ENCODE data around the gene P2RY6. TPM values are rescaled to one million over a fixed set of nuclear protein-coding genes. Genes with fewer than 3 reads are reported as not detected.

The P2RY6 gene
- total and polyA plus RNA-seq, 10 of the 15 experiments (the other 5 are each of a cell fraction or from before 2014, with no cell fraction given) = 0.05 to 0.90 (median 0.22) TPM; not detected in 4

DNA sequence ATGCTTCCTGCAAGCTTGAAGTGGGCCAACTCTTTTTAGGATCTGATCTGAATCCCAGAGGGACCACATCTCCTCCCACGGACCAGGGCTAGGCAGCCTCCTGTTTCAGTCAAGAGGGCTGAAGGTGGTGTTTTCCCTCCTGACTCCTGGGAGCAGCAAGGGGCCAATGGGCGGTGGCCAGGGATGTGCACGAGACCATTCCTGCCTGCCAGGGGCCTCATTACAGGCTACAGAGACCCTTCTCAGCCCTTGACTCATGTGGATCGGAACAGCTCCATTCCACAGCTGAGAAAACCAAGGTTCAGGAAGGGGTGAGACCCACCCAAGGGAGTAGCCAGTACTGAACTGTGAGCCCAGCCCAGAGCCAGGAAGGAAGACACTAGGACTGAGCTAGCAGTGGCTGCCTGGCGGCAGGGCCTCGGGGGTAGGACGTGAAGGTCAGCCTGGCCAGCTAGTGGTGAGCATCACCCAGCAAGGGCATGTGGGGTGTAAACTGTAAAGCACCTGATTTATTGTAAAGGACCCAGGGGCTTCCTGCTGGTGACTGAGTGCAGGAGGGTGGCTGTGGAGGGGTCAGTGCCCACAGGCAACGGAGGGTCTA lies 3.4 kb upstream of the P2RY6 start (continued):
- TF ChIP-seq MYB (IDR thresholded peaks at IDR 0.05; ENCODE audit: borderline replicate concordance, low read depth, low read length) (no peak), FOS (IDR thresholded peaks at IDR 0.05; ENCODE audit: borderline replicate concordance, extremely low read depth, insufficient read length) (no peak), RB1 (IDR thresholded peaks at IDR 0.05; ENCODE audit: borderline replicate concordance) (no peak)
- TF ChIP-seq, protein P1, sequence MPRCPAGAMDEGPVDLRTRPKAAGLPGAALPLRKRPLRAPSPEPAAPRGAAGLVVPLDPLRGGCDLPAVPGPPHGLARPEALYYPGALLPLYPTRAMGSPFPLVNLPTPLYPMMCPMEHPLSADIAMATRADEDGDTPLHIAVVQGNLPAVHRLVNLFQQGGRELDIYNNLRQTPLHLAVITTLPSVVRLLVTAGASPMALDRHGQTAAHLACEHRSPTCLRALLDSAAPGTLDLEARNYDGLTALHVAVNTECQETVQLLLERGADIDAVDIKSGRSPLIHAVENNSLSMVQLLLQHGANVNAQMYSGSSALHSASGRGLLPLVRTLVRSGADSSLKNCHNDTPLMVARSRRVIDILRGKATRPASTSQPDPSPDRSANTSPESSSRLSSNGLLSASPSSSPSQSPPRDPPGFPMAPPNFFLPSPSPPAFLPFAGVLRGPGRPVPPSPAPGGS (IDR thresholded peaks at IDR 0.05; ENCODE audit: borderline replicate concordance, insufficient read depth, low read depth, low read length, poor library complexity, severe bottlenecking) = no peak

DNA sequence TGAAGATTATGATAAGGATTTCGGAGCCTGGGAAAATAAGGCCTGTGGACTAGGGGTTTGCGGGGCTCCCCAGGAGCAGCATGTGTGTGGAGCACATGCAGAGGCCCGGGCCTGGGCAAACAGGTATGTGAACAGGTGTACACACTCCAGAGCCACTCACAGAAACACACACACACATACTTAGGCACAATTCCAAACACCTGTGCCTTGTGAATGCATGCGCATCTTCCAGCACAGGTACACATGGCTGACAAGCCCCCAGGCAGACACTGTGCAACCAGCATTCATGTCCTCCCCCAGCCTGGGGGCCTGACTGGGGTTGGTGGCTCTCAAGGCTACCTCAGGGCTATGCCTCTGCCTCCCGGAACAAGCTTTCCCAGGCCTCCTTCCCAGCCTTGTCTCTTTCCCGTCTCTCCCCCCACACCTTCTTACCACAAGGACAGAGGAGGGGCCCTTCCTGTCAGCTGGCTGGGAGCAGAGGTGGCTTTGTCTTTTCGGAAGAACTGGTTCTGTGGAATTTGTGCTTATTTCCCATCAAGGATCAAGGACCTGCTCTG lies 2.6 kb upstream of the P2RY6 start:
- intact Hi-C loops (cut with micrococcal nuclease; ENCODE audit: unreplicated experiment) = no loop called here
- TF ChIP-seq, protein P2, sequence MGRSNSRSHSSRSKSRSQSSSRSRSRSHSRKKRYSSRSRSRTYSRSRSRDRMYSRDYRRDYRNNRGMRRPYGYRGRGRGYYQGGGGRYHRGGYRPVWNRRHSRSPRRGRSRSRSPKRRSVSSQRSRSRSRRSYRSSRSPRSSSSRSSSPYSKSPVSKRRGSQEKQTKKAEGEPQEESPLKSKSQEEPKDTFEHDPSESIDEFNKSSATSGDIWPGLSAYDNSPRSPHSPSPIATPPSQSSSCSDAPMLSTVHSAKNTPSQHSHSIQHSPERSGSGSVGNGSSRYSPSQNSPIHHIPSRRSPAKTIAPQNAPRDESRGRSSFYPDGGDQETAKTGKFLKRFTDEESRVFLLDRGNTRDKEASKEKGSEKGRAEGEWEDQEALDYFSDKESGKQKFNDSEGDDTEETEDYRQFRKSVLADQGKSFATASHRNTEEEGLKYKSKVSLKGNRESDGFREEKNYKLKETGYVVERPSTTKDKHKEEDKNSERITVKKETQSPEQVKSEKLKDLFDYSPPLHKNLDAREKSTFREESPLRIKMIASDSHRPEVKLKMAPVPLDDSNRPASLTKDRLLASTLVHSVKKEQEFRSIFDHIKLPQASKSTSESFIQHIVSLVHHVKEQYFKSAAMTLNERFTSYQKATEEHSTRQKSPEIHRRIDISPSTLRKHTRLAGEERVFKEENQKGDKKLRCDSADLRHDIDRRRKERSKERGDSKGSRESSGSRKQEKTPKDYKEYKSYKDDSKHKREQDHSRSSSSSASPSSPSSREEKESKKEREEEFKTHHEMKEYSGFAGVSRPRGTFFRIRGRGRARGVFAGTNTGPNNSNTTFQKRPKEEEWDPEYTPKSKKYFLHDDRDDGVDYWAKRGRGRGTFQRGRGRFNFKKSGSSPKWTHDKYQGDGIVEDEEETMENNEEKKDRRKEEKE (IDR thresholded peaks at IDR 0.05) = no peak
- TF ChIP-seq, protein P3, sequence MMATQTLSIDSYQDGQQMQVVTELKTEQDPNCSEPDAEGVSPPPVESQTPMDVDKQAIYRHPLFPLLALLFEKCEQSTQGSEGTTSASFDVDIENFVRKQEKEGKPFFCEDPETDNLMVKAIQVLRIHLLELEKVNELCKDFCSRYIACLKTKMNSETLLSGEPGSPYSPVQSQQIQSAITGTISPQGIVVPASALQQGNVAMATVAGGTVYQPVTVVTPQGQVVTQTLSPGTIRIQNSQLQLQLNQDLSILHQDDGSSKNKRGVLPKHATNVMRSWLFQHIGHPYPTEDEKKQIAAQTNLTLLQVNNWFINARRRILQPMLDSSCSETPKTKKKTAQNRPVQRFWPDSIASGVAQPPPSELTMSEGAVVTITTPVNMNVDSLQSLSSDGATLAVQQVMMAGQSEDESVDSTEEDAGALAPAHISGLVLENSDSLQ (IDR thresholded peaks at IDR 0.05) = no peak
- TF ChIP-seq NFIC (IDR thresholded peaks at IDR 0.05; ENCODE audit: low read depth, low read length) (no peak), EZH2 (IDR thresholded peaks at IDR 0.05; ENCODE audit: borderline replicate concordance, control insufficient read depth, low read depth, low read length) (no peak), ASH2L (IDR thresholded peaks at IDR 0.05; ENCODE audit: borderline replicate concordance, low read depth) (no peak), IKZF2 (IDR thresholded peaks at IDR 0.05) (no peak), TCF12 (IDR thresholded peaks at IDR 0.05; ENCODE audit: low read depth, low read length) (no peak), POU2F2 (IDR thresholded peaks at IDR 0.05; ENCODE audit: borderline replicate concordance, low read depth, low read length) (no peak), DPF2 (IDR thresholded peaks at IDR 0.05) (no peak), KAT2A (conservative IDR thresholded peaks at IDR 0.05; ENCODE audit: control insufficient read depth, low read depth, low read length) (no peak)
- TF ChIP-seq, protein P4, sequence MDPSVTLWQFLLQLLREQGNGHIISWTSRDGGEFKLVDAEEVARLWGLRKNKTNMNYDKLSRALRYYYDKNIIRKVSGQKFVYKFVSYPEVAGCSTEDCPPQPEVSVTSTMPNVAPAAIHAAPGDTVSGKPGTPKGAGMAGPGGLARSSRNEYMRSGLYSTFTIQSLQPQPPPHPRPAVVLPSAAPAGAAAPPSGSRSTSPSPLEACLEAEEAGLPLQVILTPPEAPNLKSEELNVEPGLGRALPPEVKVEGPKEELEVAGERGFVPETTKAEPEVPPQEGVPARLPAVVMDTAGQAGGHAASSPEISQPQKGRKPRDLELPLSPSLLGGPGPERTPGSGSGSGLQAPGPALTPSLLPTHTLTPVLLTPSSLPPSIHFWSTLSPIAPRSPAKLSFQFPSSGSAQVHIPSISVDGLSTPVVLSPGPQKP (IDR thresholded peaks at IDR 0.05; ENCODE audit: low read depth, low read length) = no peak

More for the DNA sequence above, 2.6 kb upstream of the P2RY6 start:
- ChIA-PET POLR2A (no interaction called here), CTCF (interaction anchor here (1.4 kb wide), 1 partner anchor 12 kb away, joined by 3 read pairs; no protein-coding TSS in a partner anchor), SMC1A (ENCODE audit: uncharacterized antibody, unreplicated experiment) (interaction anchor here (1.1 to 1.4 kb wide), 2 partner anchors 20 to 24 kb away, joined by 5 read pairs; no protein-coding TSS in a partner anchor), RAD21 (ENCODE audit: unreplicated experiment) (no interaction called here)
- Histone ChIP-seq H3K4me3 (no peak overlapping the region), H3K27me3 (replicated peaks in 1 of 2; ENCODE audit: control insufficient read depth in 2 of 2, insufficient read depth in 2 of 2, low read length in 1 of 2) (peaks cover 0 to 2% of the 10 kb centered on the region in 2 experiments; a peak in 1 of 4 replicates), H3K4me2 (ENCODE audit: control insufficient read depth, insufficient read depth) (no peak overlapping the region; the same call in 1 of the 2 replicates), H3K79me2 (ENCODE audit: control insufficient read depth, insufficient read depth, low read length) (no peaks in the 10 kb centered on the region), H3K9me3 (replicated peaks; ENCODE audit: control insufficient read depth, insufficient read depth, low read length) (no peaks in the 10 kb centered on the region), H4K20me1 (ENCODE audit: control insufficient read depth, insufficient read depth) (no peaks in the 10 kb centered on the region), H3K4me1 (ENCODE audit: control insufficient read depth, insufficient read depth, low read length) (peaks cover 33% of the 10 kb centered on the region), H3K36me3 (ENCODE audit: control insufficient read depth in 2 of 2, insufficient read depth in 2 of 2, low read length in 1 of 2) (no peaks in the 10 kb centered on the region), H2AFZ (ENCODE audit: control insufficient read depth, low read depth, low read length) (no peak overlapping the region), H3K9ac (ENCODE audit: control insufficient read depth, insufficient read depth, low read length) (no peak overlapping the region), H3K27ac (ENCODE audit: control insufficient read depth, insufficient read depth) (no peak overlapping the region)
- FAIRE-seq (no peak), DNase-seq (ENCODE audit: low read depth, low spot score) (no peak), ATAC-seq (no peak)
- 72% methylated on average over 7 of the region's 7 CpGs for WGBS (ENCODE audit: insufficient coverage, insufficient replicate concordance, low lambda C conversion rate, missing lambda C conversion rate)
- in situ Hi-C loops (cut with MboI) = no loop called here
- BruUV-seq (replicated peaks) = no TSS peak
